ENCODE results near the gene DHX8. TPM values are rescaled to one million over a fixed set of nuclear protein-coding genes. Genes with fewer than 3 reads are reported as not detected.

Gene DHX8
- total RNA-seq, 1 experiment from 2014 or later: 41.8 TPM

DNA sequence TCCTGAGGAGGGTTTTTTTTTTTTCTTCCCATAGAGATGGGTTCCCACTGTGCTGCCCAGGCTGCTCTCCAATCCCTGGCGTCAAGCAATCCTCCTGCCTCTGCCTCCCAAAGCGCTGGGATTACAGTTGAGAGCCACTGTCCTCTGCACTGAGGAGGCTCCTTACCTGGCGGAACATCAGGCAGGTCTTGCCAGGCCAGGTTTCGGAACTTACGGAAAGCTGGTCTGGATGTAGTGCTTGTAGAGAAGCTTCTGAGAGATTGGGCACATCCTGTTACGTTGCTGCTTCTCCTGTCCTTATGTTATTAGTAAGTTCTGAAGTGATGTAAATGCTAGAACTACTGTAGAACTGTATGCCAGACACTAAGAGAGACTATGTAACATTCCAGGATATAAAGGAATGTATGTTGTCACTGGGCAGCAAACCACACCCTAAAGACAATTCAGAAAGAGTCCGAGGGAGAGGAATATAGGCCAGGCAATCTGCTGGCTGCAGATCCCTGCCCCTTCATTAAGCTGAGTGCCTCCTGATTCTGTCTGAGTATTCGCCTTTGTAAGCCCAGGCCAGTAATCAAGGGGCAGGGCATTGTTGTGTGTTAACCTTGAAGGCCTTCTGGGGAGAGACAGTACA is 41.3 kb downstream of the DHX8 start:
- no peak for DNase-seq (ENCODE audit: low read depth)

DNA sequence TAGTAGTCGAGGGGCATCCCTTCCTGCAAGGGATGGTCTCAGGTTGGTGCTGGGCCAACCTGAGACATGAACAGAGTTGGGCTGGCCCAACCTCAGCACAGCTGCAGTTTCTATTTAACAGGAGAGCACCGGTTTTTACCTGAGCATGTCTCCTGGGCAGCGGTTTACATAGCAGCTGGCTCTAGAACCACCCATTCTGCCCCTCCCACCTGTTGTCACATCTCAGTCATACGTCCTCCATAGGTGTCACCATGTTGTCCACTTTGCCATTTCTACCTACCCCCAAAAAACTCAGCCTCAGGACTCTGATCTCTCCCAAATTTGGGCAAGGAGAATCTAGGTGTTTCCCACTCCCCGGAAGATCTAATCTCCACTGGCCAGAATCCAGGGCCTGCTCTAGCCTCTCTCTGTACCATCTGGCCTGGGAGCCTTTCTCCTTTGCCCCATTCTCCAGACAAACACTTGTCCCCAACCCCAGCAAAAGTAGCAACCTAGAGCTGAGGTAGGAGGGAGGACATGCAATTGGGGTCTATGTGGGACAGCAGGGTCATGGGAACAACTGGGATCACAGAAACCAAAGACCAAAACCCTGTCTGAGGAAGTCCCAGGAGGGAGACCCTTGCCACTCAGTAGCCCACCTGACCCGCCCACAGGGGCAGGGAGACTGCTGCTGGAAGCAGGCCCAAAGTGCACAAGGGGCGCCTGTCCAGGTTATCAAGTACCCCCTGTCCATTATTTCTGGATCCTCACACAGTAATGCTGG is 43.3 kb downstream of the DHX8 start:
- DNase-seq (ENCODE audit: low read depth): no peak

DNA sequence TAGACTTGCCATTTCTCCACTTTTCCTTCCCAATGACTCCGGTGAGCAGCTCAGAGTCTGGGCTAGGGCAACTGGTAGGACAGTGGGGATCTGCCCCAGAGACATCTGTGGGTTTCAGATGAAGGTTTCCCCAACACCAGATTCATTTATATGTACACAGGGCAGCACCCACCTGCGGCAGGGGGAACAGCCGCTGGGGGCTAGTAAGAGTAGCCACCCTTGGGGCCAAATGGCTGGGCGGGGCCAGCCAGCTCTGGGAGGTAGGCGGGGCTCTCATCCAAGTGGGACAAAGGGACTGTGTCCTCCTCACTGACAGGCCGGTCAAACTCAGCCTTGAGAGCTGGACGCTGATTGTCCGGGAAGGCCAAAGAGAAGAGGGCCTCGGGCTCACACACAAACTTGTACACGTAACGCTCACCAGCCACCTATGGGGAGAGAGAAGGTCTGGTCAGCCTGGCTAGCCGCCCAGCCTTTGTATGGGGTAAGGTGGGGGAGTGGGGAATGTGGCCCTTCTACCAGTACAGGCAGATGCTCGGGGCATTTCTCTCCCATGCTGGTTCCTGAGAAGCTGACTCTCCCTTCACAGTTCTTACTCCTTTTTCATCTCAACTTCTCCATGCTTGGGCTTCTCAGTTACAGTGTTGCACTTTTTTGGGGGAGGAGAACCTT is 44.7 kb downstream of the DHX8 start:
- DNase-seq (ENCODE audit: low read depth): no peak

DNA sequence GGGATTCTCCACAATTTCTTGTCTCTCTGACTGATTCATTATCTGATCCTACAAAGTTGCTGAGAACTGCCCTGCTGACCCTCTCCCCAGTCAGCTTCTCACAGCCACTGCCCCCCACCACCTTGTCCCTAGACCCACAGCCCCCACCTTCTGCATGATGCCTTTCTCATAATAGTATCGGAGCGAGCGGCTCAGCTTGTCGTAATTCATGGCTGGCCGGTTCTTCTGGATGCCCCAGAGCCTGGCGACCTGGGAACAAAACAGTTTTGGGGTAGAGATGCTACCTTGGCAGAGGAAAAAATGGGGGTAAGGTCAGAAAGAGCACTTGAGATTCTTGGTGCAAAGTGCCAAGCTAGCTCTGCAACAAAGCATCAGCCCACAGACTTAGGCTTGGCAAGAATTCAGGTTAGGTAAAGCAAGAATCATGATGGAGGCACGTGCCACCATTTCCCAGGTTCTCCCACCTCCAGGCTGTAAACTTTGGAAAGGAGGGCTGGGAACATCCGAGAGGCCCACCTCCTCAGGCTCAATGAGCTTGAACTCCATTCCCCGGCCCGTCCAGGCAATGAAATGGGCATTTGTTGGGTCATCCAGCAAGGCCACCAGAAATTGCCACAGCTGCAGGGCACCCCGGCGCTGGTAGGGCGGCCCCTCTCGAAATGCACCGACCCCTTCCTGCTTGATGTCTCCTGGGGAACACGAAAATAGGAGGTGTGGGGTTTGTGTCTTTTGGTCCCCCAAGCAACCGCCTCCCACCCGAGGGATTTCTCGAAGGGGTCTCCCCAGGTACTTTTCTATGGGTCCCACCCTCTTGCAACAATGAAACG is 45.4 kb downstream of the DHX8 start:
- no peak for DNase-seq (ENCODE audit: low read depth)

DNA sequence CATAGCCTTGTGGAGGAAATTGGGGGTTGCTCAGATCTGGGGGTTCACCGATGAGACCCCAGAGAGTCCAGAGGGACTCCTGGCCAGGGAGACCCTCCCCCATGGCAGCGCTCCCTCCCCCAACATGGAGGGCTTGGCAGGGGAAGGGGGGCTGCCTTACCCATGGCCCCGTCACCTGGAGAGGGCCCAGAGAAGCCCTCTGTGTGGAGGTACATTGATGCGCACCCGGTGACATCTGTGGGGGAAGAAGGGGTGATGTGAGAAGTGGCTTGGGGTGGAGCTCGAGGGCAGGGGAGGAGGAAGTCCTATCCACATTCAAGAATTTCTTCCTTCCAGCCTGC is 46.1 kb downstream of the DHX8 start:
- DNase-seq (ENCODE audit: low read depth): no peak

DNA sequence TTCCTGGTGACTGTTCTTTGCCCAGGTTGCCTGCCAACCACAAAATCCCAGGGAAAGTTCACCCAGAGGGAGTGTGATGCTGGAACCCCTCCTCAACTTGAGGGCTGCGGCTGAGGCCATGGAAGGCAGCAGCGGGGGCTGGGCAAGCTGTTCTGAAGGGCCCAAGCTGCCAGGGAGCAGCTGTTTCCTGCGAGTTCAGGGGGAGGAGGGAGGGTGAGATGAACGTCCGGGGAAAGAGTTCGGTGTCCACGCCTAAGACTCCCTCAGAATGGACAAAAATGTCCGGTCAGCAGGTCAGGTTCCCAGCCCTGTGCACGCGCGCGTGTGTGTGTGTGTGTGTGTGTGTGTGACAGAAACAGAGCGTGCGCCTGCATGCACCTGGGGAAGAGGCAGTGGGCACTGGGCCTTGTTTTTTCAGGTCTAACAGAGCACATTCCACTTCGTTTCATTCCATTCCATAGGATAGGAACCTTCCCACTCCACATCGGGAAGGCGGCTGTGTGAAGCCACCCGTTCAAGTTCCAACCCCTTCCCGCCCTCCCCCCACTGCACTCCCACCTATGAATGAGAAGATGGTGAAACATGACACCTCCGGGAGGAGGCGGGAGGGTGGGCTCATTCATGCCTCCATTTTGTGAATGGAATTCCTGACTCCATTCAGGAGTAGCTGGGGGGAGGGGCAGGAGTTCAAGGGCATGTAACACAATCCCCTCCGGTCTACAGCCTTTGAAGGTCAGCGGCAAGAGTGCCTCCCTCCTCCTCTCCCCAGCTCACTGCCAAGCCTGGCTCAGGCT is 46.7 kb downstream of the DHX8 start:
- DNase-seq (ENCODE audit: low read depth): peak; percentile 99

DNA sequence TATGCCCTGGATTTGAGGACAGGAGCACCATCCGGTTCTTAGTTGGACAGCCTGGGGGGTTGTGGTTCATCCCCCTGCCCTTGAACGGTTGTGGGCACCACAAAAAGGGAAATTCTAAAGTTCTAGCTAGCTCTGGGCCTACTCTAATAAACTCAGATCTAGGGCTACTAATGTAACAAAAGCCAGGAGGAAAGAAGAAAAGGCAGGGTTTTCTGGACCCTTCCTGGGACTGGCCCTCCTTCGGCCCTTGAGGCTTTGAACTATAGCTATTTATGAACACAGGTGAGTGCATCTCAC is 47.3 kb downstream of the DHX8 start:
- DNase-seq (ENCODE audit: low read depth): no peak

DNA sequence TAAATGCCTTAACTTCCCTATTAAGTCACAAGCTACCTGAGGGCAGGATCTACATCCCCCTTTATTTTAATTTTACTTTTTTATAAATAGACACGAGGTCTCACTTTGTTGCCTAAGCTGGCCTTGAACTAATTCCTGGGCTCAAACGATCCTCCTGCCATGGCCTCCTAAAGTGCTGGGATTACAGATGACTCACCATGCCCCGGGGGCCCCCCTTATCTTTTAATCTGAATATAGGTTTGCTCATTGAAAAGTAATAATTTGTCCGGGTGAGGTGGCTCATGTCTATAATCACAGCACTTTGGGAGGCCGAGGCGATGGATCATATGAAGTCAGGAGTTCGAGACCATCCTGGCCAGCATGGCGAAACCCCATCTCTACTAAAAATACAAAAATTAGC is 48.2 kb downstream of the DHX8 start:
- DNase-seq (ENCODE audit: low read depth): no peak

DNA sequence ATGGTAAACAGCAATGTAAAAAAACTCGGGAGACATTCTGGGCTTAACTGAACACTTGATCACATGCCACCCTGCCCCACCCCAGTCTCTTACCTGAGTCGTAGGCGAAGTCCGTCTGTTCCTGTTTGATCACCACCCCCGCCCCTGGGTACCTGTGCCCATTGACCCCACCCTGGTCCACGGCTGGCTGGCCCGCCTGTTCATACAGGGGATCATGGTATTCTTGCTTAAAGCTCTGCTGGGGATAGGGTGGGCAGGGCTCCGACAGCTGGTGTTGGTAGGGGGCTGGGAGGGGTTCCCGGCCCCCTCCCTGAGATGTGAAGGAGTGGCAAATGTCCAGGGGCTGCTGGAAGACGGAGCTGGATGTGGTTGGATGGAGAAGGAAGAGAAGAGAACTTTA is 48.8 kb downstream of the DHX8 start:
- DNase-seq (ENCODE audit: low read depth): no peak

DNA sequence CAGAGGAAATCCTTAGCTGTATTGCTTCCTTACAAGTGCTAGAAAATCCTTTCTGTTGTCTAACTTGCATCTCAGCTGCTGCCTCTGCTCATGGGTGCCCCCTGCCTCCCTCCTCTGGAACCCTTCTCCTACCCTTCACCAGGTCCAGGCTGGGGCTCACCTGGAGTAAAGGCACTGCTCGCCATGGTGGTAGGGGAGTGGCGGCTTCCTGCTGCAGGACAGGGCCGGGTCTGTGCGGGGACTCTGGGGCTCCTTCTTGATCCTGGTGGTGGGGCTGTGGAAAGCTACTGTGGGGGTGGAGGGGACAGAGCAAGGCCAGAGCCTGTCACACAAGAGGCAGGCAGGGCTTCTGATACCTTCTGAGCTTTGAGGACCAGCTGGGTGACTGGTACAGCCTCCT is 49.9 kb downstream of the DHX8 start:
- DNase-seq (ENCODE audit: low read depth): no peak

DNA sequence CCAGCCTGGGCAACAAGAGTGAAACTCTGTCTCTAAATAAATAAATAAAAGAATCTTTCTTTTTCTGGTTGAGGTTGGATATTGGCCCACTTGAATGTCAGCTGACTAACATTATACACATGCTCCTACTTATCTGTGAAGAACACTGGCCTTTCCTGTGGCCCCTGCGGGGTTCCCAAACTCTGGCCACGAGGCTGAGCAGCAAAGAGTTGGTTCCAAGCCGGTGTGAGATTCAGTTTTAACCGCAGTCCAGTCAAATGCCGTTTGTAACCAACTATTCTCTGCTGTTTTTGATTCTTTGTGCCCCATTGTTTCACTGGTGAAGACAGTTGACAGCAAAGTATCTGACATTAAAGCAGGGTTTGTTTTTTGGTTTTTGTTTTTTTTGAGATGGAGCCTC is 51.1 kb downstream of the DHX8 start:
- DNase-seq (ENCODE audit: low read depth): no peak

DNA sequence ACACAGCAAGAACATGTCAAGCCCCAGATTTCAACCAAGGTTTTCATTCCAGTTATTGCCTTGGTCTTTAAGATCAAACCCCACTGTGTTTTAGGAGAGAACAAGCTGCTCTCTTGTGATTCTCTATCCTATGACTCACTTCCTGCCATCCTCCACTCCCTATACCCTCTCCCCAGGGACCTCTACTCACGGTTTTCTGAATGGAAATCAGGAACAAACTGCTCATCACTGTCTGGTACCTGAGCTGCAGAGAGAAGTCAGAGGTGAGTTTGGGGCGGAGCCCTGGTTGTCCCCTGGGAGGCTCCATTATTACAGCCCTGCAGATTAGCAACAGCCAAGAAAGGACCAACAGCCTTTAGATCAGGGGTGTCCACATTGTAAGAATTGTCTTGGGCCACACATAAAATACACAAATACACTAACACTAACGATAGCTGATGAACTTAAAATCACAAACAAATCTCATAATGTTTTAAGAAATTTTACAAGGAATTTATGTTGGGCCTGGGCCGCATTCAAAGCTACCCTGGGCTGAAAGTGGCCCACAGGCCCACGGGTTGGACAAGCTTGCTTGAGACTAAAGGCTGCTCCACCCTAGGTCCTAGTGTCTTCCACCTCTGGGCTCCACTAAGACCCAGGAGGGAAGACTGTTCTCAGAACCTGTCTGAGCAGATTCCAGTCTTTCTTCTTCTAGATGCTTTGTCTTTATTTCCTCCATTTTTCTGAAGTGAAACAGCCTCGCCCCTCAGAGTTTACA is 52.6 kb downstream of the DHX8 start:
- peak; percentile 93 for DNase-seq (ENCODE audit: low read depth)

DNA sequence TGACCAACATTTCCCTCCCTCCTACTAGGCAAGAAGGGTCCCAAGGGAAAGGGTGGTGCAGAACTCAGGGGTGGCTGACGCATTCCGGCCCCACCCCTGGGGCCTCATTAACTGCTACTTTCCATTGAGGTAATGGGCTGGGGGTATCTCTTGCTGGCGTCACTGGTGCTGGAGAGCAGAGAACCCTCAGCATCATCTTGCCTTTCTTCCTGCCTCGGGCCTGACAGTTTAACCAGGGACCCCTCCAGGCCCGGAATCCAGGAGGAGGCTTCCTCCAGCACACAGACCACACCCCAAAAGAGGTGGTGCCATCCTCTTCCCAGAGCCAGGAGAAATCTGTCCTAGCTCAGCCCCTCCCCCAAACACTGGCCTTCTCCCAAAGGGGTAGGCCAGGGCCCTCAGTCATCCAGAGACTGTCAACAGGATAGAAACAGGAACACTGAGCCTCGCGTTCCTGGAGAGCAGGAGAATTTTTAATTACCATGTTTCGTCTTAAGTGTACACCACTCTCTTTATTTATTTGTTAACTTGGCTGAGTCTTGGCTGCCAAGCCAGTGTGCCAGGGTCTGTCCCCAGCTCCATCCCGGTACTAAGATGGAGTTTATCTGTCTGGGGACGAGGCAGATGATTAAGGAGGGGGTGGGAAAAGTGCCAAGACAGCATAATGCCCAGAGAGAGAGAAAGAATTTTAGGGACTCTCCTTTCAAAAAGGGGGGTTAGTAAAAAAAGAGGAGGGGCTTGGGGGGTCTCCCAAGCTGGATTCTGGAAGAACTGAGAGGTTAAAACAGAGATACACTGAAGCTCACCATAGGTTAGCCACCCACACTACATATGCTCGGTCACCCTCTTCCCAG is 57.3 kb downstream of the DHX8 start:
- DNase-seq (ENCODE audit: low read depth): no peak

DNA sequence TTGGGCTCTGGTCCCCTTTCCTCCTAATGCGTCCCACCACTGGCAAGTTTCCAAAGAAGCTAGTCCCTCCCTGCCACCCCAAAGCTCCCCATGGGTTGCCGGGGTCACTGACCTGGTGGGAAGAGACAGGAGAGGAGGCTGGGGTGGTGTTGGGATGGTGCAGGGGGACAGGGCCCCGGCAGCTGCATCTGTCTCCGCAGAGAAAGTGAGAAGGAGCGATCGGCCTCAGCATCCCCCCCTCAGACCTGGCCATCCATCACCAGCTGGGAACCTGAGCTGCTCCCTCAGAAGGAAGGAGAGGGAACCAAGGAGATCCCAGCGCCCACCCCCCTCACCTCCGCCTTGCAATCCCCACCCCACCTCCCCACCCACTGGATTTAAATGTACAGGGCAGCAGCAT is 59.1 kb downstream of the DHX8 start:
- DNase-seq (ENCODE audit: low read depth): no peak

DNA sequence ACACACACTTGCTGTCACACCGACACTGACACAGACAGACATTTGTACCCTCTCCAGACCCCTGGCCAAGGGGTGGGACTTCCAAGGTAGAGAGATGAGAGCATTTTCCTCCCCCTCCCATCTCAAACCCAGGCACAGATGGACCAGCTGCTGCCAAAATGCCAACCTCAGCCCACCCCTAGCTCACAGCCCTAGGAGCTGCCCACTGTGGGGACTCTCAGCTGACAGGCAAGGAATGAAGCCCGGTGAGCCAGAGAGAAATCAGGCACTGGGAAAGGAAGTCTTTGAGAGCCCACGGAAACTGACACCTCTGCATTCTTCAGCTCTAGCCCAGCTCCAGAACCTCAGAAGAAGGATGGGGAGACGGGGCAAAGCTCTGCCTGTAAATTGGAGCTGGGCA is 59.5 kb downstream of the DHX8 start:
- DNase-seq (ENCODE audit: low read depth): peak; percentile 52

DNA sequence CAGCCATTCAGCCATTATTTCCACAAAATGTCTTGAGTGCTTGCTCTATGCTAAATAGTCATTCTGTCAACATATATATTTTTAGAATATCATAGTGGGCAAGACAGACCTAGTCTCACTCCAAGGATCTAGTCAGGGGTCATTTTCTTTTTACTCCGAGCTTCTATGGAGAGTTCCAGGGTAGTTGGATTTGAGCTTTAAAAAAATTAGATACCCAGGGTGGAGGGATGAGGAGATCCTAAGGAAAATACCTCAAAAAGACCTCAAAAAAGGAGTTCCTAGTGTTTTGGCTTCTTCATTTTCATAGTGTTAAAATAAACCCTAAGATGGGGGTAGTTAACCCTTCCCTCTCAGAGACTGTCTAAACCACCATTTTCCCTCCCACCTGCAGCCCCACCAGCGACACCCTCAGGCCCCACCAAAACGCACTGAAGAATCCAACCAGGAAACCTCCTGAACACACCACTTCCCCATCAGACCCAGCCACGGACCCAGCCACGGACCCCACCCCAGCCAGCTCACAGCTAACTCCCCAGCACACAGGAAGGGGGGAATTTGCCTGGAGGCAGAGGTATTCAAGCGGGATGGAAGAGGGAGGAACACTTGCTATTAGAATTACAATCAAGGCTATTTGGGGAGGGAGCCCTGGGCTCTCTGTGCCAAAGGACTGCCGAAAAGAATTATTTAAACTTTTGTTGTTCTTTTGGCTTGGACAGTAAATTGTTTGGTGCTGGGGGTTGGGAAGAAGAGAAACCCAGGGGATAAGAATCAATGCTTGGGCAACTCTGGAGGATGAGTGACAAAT is 60.2 kb downstream of the DHX8 start:
- DNase-seq (ENCODE audit: low read depth): no peak

DNA sequence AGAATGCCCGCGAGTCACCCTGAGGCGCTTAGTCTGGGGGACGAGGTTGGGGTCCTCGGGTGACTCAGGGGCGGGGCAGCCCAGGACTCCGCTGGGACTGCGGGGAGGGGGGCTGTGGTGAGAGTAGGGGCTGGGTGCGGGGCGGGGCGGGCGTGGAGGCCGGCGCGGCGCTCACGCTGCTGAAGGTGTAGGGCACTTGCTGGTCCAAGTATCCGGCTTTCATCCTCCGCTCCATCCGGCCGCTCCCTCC is 61.5 kb downstream of the DHX8 start:
- DNase-seq (ENCODE audit: low read depth): peak; percentile 27

DNA sequence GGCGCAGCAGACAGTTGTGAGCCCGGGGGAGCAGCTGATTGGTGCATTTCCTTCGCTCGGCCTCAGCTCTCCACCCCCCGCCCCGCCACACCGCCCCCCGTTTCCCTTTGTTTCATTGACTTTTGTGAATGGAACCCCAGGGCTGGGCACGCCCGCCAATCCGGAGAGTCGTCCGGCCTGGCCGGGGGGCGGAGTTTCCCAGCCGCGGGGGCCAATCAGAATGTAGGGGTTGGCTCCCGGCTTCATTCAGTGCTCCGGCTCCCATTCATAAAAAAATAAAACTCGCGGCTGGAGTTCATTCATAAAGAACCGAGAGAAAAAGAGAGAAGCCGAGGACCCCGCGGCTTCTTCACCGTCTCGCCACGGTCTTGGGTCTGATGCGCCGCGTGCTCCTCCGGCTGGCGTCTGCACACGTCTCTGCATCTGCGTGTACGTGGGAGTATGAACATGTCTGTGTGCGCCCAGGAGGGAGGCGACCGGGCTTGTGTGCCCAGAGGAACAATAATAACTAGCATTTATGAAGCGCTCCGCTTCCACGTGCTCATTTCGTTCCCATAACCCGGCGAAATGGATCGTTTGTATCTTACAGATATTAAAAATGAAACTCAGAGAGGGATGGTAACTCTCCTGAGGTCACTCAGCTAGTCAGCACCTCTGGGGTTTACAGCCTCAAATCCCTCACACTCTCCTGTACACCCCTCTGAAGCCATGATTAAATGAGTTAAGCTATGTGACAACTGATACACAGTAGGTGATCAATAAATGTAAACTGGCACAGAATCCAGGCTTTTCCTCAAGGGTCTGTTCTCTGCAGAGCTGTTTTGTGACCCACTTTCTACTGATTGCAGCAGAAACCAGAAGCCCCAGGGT is 62.8 kb downstream of the DHX8 start, which contains the start of gene ETV4:
Gene ETV4 (minus strand): TSS at position 22 of the 870 bp plus-strand sequence. CDS start 723 bp downstream, outside the sequence.
- DNase-seq (ENCODE audit: low read depth): peak; percentile 93
